GM12872 (cell line): Measurements from ENCODE around the gene CHGA.

Experiments used
- CTCF ChIP-seq: IDR thresholded peaks from 3 replicates; pipeline ENCODE4 v1.5.1; 2011; ENCODE audit warnings: low read depth, mild to moderate bottlenecking, low read length, moderate library complexity; ENCODE audit not compliant: insufficient read depth

The CHGA gene

GRCh38 chr14:92960706-92961566 lies 38.0 kb downstream of the CHGA start:
- no peak for TF ChIP-seq CTCF

GRCh38 chr14:92961567-92961855 lies 38.6 kb downstream of the CHGA start:
- TF ChIP-seq CTCF: no peak

GRCh38 chr14:92962031-92962830 lies 39.3 kb downstream of the CHGA start:
- no peak for TF ChIP-seq CTCF

GRCh38 chr14:92962831-92963095 lies 39.8 kb downstream of the CHGA start:
- TF ChIP-seq CTCF: no peak

GRCh38 chr14:92963301-92964123 lies 40.6 kb downstream of the CHGA start:
- no peak for TF ChIP-seq CTCF

GRCh38 chr14:92964124-92965109 lies 41.5 kb downstream of the CHGA start:
- no peak for TF ChIP-seq CTCF

- TF ChIP-seq CTCF: no peak
Observed at GRCh38 chr14:92965281-92965680, 42.3 kb downstream of the CHGA start.
